Neural cell (in vitro differentiated cells): ENCODE data around the gene TBC1D9.

Experiments
- EP300 ChIP-seq: fragments of 450-650 bp; conservative IDR thresholded peaks from 2 replicates; pipeline ENCODE4 v1.6.1; 2014; ENCODE audit warnings: antibody characterized with exemption, mild to moderate bottlenecking, moderate library complexity; ENCODE audit not compliant: poor library complexity, severe bottlenecking
- TF ChIP-seq, protein P1 (sequence below): fragments of 450-650 bp; IDR thresholded peaks from 2 replicates; pipeline ENCODE4 v1.5.1; 2014; ENCODE audit warnings: antibody characterized with exemption, mild to moderate bottlenecking, moderate library complexity; ENCODE audit not compliant: poor library complexity, severe bottlenecking

DNA sequence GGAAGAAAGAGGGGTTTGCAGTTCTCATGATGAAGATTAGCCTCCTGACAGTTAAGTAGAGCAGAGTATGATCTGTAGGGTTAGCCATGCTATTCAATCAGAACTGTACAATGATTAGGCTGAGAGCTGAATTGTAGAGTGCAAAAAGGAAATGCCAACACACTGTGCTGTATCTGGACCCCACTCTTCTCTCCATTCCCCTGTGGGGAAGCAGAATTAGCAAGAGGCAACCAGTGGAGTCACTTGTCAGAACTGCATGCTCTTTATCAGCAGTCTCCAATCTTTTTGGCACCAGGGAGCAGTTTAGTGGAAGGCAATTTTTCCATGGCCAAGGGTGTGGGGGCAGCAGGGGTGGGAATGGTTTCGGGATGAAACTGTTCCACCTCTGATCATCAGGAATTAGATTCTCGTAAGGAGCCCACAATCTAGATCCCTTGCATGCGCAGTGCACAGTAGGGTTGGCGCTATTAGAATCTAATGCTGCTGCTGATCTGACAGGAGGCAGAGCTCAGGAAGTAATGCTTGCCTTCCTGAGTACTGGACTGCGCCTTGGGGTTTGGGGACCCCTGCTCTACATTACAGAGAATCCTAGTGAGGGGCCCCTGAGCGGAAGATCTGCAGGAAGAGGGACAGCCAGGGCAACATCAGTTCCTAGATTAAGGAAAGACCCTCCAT, 19.4 kb downstream of the TBC1D9 start:
- TF ChIP-seq EP300: no peak
- TF ChIP-seq, protein P1, sequence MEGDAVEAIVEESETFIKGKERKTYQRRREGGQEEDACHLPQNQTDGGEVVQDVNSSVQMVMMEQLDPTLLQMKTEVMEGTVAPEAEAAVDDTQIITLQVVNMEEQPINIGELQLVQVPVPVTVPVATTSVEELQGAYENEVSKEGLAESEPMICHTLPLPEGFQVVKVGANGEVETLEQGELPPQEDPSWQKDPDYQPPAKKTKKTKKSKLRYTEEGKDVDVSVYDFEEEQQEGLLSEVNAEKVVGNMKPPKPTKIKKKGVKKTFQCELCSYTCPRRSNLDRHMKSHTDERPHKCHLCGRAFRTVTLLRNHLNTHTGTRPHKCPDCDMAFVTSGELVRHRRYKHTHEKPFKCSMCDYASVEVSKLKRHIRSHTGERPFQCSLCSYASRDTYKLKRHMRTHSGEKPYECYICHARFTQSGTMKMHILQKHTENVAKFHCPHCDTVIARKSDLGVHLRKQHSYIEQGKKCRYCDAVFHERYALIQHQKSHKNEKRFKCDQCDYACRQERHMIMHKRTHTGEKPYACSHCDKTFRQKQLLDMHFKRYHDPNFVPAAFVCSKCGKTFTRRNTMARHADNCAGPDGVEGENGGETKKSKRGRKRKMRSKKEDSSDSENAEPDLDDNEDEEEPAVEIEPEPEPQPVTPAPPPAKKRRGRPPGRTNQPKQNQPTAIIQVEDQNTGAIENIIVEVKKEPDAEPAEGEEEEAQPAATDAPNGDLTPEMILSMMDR: no peak
